Measurements from ENCODE around the gene C11orf97.
"Not testable (repeated sequence)": the region's sequence is repeated elsewhere in the genome, so short reads cannot be mapped to it uniquely, and the experiment has no call there.

The C11orf97 gene

GRCh38 chr11:94511932-94512781 is at the start of gene C11orf97:
Gene C11orf97 (plus strand): TSS chr11:94512461. CDS start chr11:94512529, 68 bp downstream.
- DNase-seq: no peak

GRCh38 chr11:94469416-94469815 is 42.8 kb upstream of the C11orf97 start:
- no peak for DNase-seq

GRCh38 chr11:94472916-94473799 is 39.1 kb upstream of the C11orf97 start:
- no peak for DNase-seq

- DNase-seq: no peak
Observed at GRCh38 chr11:94477624-94478023, 34.6 kb upstream of the C11orf97 start.

- no peak for DNase-seq
Observed at GRCh38 chr11:94481342-94481741, 30.9 kb upstream of the C11orf97 start.

GRCh38 chr11:94486068-94486467 is 26.2 kb upstream of the C11orf97 start:
- no peak for DNase-seq

GRCh38 chr11:94493281-94494125 is 18.8 kb upstream of the C11orf97 start, which contains the start of the genes ANKRD49 and MRE11:
Gene ANKRD49 (plus strand): TSS chr11:94493984. CDS start chr11:94496694, 2,710 bp downstream.
Gene MRE11 (minus strand): TSS chr11:94493844. CDS start chr11:94492801, 1,043 bp downstream.
- DNase-seq: peak; percentile 86

GRCh38 chr11:94494126-94494680 is 18.1 kb upstream of the C11orf97 start:
- DNase-seq: no peak

GRCh38 chr11:94500181-94500580 is 12.1 kb upstream of the C11orf97 start:
- DNase-seq: no peak

- DNase-seq: no peak
Observed at GRCh38 chr11:94501522-94501921, 10.7 kb upstream of the C11orf97 start.

GRCh38 chr11:94504689-94505293 is 7.5 kb upstream of the C11orf97 start:
- DNase-seq: no peak

GRCh38 chr11:94506513-94506912 is 5.7 kb upstream of the C11orf97 start:
- DNase-seq: not testable (repeated sequence)

- no peak for DNase-seq
Observed at GRCh38 chr11:94507485-94507884, 4.8 kb upstream of the C11orf97 start.

GRCh38 chr11:94513091-94513490 is 830 bp downstream of the C11orf97 start:
- peak; percentile 62 for DNase-seq

GRCh38 chr11:94515398-94515797 is 3.1 kb downstream of the C11orf97 start:
- no peak for DNase-seq

- DNase-seq: no peak
Observed at GRCh38 chr11:94516725-94517124, 4.5 kb downstream of the C11orf97 start.

GRCh38 chr11:94518300-94518699 is 6.0 kb downstream of the C11orf97 start:
- DNase-seq: no peak

- DNase-seq: no peak
Observed at GRCh38 chr11:94519478-94520084, 7.3 kb downstream of the C11orf97 start.

GRCh38 chr11:94521684-94522083 is 9.4 kb downstream of the C11orf97 start:
- no peak for DNase-seq

GRCh38 chr11:94524341-94524740 is 12.1 kb downstream of the C11orf97 start:
- no peak for DNase-seq
